Ectodermal cell (in vitro differentiated cells): Measurements from ENCODE around the gene LARP1B.
"Not testable (repeated sequence)": the region's sequence is repeated elsewhere in the genome, so short reads cannot be mapped to it uniquely, and the experiment has no call there.

Experiments used
- H3K27ac ChIP-seq: 2 replicates; pipeline ENCODE4 v1.7.0; 2013; ENCODE audit warnings: mild to moderate bottlenecking, low read depth, low read length; ENCODE audit not compliant: insufficient read depth, poor library complexity, severe bottlenecking
- H3K27me3 ChIP-seq: 2 replicates; pipeline ENCODE4 v1.7.0; 2013; ENCODE audit warnings: mild to moderate bottlenecking, low read length; ENCODE audit not compliant: insufficient read depth, control insufficient read depth, poor library complexity, severe bottlenecking
- H3K36me3 ChIP-seq: one replicate; pipeline ENCODE4 v1.7.0; 2013; ENCODE audit warnings: low read length; ENCODE audit not compliant: control insufficient read depth, insufficient read depth
- H3K4me1 ChIP-seq: one replicate; pipeline ENCODE4 v1.7.0; 2013; ENCODE audit warnings: low read length; ENCODE audit not compliant: control insufficient read depth, insufficient read depth
- H3K4me3 ChIP-seq: 2 replicates; pipeline ENCODE4 v1.7.0; 2013; ENCODE audit warnings: low read depth, low read length, control low read depth; ENCODE audit not compliant: insufficient read depth
- H3K9me3 ChIP-seq: 2 replicates; pipeline ENCODE4 v1.7.0; 2013; ENCODE audit warnings: mild to moderate bottlenecking, low read length, moderate library complexity; ENCODE audit not compliant: control insufficient read depth
- WGBS, 2 experiments: methylation state at CpG; one replicate each; pipeline ENCODE4 v1.1.7; 2013; ENCODE audit warnings: missing lambda C conversion rate in 2 of 2; 5-methylcytosine and 5-hydroxymethylcytosine counted together

Gene LARP1B

GRCh38 chr4:128242601-128243000 is 181.5 kb downstream of the LARP1B start:
- no peak overlapping the region for H3K4me3 ChIP-seq
- no peaks in the 10 kb centered on the region for H3K4me1 ChIP-seq
- no peak overlapping the region for H3K27ac ChIP-seq
- WGBS, 2 experiments: 95 to 97% methylated on average over 4 of the region's 4 CpGs
- no peaks in the 10 kb centered on the region for H3K27me3 ChIP-seq
- peaks cover 3% of the 10 kb centered on the region for H3K9me3 ChIP-seq
- H3K36me3 ChIP-seq: no peaks in the 10 kb centered on the region

GRCh38 chr4:128244379-128244778 is 183.3 kb downstream of the LARP1B start:
- H3K27me3 ChIP-seq: no peaks in the 10 kb centered on the region
- H3K36me3 ChIP-seq: no peaks in the 10 kb centered on the region
- H3K4me1 ChIP-seq: no peaks in the 10 kb centered on the region
- H3K27ac ChIP-seq: no peak overlapping the region
- no peak overlapping the region for H3K4me3 ChIP-seq
- peaks cover 3% of the 10 kb centered on the region for H3K9me3 ChIP-seq
- WGBS, 2 experiments: 81 to 98% methylated on average over 2 of the region's 2 CpGs

DNA sequence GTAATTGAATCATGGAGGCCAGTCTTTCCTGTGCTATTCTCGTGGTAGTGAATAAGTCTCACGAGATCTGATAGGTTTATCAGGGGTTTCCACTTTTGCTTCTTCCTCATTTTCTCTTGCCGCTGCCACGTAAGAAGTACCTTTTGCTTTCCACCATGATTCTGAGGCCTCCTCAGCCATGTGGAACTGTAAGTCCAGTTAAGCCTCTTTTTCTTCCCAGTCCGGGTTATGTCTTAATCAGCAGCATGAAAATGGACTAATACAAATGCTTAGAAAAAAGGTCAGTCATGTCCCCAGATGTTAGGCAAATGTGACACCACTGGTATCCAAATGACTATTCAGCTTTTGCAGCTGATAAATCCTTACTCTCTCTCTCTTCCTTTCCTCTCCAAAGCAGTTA is 184.3 kb downstream of the LARP1B start:
- not testable (repeated sequence) for H3K4me1 ChIP-seq, H3K36me3 ChIP-seq, H3K27me3 ChIP-seq, H3K9me3 ChIP-seq, H3K4me3 ChIP-seq, H3K27ac ChIP-seq
- 94 to 95% methylated on average over 5 of the region's 5 CpGs for WGBS, 2 experiments

- Histone ChIP-seq H3K4me3 (no peak overlapping the region), H3K27ac (no peak overlapping the region), H3K36me3 (no peaks in the 10 kb centered on the region), H3K4me1 (no peaks in the 10 kb centered on the region), H3K27me3 (no peaks in the 10 kb centered on the region), H3K9me3 (peaks cover 3% of the 10 kb centered on the region)
- WGBS, 2 experiments: 83 to 92% methylated on average over 1 of the region's 1 CpG
Observed at GRCh38 chr4:128247906-128248305, 186.8 kb downstream of the LARP1B start.

DNA sequence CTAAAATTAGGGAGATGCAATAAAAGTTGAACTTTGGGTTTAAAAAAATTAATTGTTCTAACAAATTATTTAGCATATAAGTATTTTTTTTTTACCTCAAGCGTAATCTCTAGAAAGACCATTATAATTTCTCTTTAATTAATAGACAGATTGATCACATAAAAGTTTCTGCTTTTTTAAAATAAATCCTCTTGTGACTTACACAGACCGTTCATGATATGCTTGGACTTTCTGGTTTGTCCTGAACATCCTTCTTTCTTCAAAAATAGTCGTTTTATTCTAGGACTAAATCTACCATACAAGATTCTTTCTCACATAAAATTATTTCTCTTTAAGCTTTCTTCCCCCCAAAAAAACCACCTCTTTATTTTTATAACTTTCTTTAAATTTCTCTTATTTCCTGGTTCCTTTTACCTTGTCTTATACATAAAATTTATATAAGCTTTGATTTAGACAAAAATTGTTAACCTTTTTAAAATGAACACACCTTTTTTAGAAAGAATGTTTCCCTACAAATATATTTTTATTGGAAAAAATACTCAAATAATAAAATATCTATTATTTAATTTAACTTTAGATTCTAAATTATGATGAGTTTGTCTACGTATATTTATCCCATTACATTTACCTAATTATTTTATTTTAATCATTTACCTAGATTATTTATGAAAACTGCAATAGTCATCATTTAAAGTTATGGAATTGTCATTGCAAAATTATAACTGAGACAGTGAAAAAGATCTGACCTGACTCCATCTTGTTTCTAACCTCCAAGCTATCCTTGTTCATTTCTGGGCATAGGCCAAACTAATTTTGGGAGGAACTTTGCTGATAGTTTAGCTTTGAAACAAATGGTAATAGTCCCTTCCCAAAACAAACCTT is 188.9 kb downstream of the LARP1B start:
- no peaks in the 10 kb centered on the region for H3K27me3 ChIP-seq
- no peak overlapping the region for H3K4me3 ChIP-seq
- H3K36me3 ChIP-seq: no peaks in the 10 kb centered on the region
- H3K4me1 ChIP-seq: no peaks in the 10 kb centered on the region
- H3K27ac ChIP-seq: no peak overlapping the region
- WGBS, 2 experiments: 48 to 49% methylated on average over 2 to 3 of the region's 4 CpGs
- peaks cover 3% of the 10 kb centered on the region for H3K9me3 ChIP-seq

GRCh38 chr4:128255906-128256305 is 194.8 kb downstream of the LARP1B start:
- 95 to 97% methylated on average over 2 to 3 of the region's 3 CpGs for WGBS, 2 experiments
- H3K27me3 ChIP-seq: no peaks in the 10 kb centered on the region
- H3K4me3 ChIP-seq: no peak overlapping the region
- no peaks in the 10 kb centered on the region for H3K36me3 ChIP-seq
- no peak overlapping the region for H3K27ac ChIP-seq
- H3K4me1 ChIP-seq: no peaks in the 10 kb centered on the region
- H3K9me3 ChIP-seq: no peaks in the 10 kb centered on the region

DNA sequence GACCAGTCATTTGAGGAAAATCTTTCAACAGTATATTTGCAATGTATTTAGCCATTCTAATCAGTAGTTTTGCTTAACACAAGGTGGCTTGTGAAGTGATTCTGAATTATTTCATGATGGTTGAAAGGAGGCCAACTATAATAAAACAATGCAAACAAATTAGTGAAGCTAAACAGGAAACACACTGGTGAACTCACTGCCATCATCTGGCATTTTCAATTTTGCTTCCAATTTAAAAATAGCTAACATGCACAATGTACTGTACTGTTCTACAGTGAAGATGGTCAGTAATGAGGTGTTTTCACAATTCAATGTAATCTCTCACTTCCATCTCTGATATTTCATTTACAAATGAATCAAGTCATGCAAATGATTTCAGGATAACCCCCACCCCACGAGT is 195.4 kb downstream of the LARP1B start:
- H3K4me1 ChIP-seq: no peaks in the 10 kb centered on the region
- WGBS, 2 experiments: 88% methylated on average over 1 of the region's 1 CpG; no CpG with 5 or more reads in 1 of the 2 experiments
- no peaks in the 10 kb centered on the region for H3K9me3 ChIP-seq
- H3K36me3 ChIP-seq: no peaks in the 10 kb centered on the region
- H3K4me3 ChIP-seq: no peak overlapping the region
- no peak overlapping the region for H3K27ac ChIP-seq
- H3K27me3 ChIP-seq: no peaks in the 10 kb centered on the region

DNA sequence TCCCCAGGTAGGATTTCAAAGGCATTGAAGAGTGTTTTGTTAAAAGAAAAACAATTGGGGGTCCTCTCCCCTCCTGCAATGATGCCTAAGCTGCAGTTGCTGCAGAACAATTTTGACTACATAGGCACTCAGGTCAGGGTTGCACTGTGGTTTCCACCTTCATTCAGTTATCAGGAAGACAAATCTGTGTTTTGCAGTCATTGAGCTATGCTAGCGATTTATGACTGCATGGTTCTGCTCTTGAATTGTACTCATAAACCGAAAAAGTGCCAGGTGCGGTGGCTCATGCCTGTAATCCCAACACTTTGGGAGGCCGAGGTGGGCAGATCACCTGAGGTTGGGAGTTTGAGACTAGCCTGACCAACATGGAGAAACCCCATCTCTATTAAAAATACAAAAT is 197.1 kb downstream of the LARP1B start:
- WGBS, 2 experiments: 83% methylated on average over 4 of the region's 4 CpGs
- H3K4me1 ChIP-seq, H3K9me3 ChIP-seq, H3K27me3 ChIP-seq, H3K27ac ChIP-seq, H3K4me3 ChIP-seq, H3K36me3 ChIP-seq: not testable (repeated sequence)

- not testable (repeated sequence) for H3K4me1 ChIP-seq, H3K4me3 ChIP-seq, H3K27ac ChIP-seq, H3K36me3 ChIP-seq, H3K27me3 ChIP-seq, H3K9me3 ChIP-seq
- 82 to 85% methylated on average over 5 of the region's 5 CpGs for WGBS, 2 experiments
Observed at GRCh38 chr4:128259889-128260288, 198.8 kb downstream of the LARP1B start.
